RKO (cell line): Measurements from ENCODE around the gene PLA1A.
"Not testable (repeated sequence)": the region's sequence is repeated elsewhere in the genome, so short reads cannot be mapped to it uniquely, and the experiment has no call there.

ENCODE experiments used
- DNase-seq: peaks from one replicate; pipeline ENCODE4 v3.0.0-alpha.2; 2016; ENCODE audit warnings: low spot score

PLA1A gene

GRCh38 chr3:119579366-119580066 is 18.2 kb upstream of the PLA1A start, which contains the start of gene ADPRH:
Gene ADPRH, plus strand, starts transcription at chr3:119579492. Its CDS starts 2,678 bp downstream, at chr3:119582170.
- peak; percentile 72 for DNase-seq

GRCh38 chr3:119580067-119580760 is 17.5 kb upstream of the PLA1A start:
- no peak for DNase-seq

- no peak for DNase-seq
These were observed 15.5 kb upstream of the PLA1A start for GRCh38 chr3:119582178-119582577.

- no peak for DNase-seq
These were observed 12.5 kb upstream of the PLA1A start for GRCh38 chr3:119585208-119585607.

- no peak for DNase-seq
These were observed 11.7 kb upstream of the PLA1A start for GRCh38 chr3:119585856-119586570.

GRCh38 chr3:119586733-119587172 is 10.9 kb upstream of the PLA1A start:
- no peak for DNase-seq

- DNase-seq: no peak
These were observed 9.6 kb upstream of the PLA1A start for GRCh38 chr3:119588112-119588511.

GRCh38 chr3:119589102-119589773 is 8.4 kb upstream of the PLA1A start:
- DNase-seq: no peak

GRCh38 chr3:119590706-119591105 is 7.0 kb upstream of the PLA1A start:
- no peak for DNase-seq

GRCh38 chr3:119592861-119593260 is 4.8 kb upstream of the PLA1A start:
- DNase-seq: no peak

- no peak for DNase-seq
These were observed 3.6 kb upstream of the PLA1A start for GRCh38 chr3:119594066-119594465.

- not testable (repeated sequence) for DNase-seq
These were observed 2.8 kb upstream of the PLA1A start for GRCh38 chr3:119594929-119595328.

GRCh38 chr3:119595639-119596334 is 1.9 kb upstream of the PLA1A start:
- DNase-seq: peak; percentile 25

- DNase-seq: no peak
These were observed 1.3 kb upstream of the PLA1A start for GRCh38 chr3:119596398-119596797.

- no peak for DNase-seq
These were observed 869 bp downstream of the PLA1A start for GRCh38 chr3:119598410-119599098.

- no peak for DNase-seq
These were observed 2.0 kb downstream of the PLA1A start for GRCh38 chr3:119599558-119600174.

GRCh38 chr3:119600732-119601131 is 3.0 kb downstream of the PLA1A start:
- DNase-seq: no peak

GRCh38 chr3:119601154-119601553 is 3.5 kb downstream of the PLA1A start:
- no peak for DNase-seq

- no peak for DNase-seq
These were observed 5.0 kb downstream of the PLA1A start for GRCh38 chr3:119602676-119603075.

GRCh38 chr3:119604878-119605277 is 7.2 kb downstream of the PLA1A start:
- peak; percentile 24 for DNase-seq
